ENCODE data around the gene HSPG2.

The HSPG2 gene

DNA sequence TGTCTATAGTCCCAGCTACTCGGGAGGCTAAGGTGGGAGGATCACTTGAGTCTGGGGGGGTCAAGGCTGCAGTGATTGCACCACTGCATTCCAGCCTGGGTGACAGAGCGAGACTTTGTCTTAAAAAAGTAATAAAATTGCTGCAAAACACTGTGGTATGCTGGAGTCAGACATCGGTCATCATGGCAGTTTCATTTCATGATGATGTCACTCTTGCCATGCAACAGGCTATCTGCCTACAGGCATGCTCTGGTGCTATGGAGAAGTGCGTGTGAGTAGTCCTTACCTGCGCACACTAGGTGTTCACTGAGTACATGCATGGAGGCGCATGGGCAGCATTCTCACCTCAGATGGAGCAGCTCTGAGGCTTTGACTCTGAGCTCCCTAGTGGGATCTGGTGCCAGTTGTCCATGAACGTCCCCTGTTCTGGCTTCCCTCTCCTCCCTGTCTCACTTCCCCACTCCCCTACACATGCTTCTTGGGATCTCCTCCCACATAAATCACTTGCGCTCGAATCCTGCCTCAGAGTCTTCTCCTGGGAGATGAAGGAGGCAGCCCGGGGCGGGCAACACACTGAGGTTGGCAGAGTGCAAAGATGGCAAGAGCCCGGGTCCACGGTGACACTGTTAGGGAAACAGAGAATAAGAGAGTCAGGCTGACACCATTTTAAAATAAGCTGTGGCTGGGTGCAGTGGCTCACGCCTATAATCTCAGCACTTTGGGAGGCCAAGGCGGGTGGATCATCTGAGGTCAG, 29.3 kb upstream of the HSPG2 start:
- DNase-seq (ENCODE audit: low spot score) = no peak
- TF ChIP-seq, protein P1, sequence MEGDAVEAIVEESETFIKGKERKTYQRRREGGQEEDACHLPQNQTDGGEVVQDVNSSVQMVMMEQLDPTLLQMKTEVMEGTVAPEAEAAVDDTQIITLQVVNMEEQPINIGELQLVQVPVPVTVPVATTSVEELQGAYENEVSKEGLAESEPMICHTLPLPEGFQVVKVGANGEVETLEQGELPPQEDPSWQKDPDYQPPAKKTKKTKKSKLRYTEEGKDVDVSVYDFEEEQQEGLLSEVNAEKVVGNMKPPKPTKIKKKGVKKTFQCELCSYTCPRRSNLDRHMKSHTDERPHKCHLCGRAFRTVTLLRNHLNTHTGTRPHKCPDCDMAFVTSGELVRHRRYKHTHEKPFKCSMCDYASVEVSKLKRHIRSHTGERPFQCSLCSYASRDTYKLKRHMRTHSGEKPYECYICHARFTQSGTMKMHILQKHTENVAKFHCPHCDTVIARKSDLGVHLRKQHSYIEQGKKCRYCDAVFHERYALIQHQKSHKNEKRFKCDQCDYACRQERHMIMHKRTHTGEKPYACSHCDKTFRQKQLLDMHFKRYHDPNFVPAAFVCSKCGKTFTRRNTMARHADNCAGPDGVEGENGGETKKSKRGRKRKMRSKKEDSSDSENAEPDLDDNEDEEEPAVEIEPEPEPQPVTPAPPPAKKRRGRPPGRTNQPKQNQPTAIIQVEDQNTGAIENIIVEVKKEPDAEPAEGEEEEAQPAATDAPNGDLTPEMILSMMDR (IDR thresholded peaks at IDR 0.05; ENCODE audit: borderline replicate concordance, control extremely low read depth, extremely low read depth, insufficient read depth, missing control alignments) = no peak
- in situ Hi-C loops (cut with MboI; ENCODE audit: low sequenced_read_pairs, unreplicated experiment) = loop anchor here (10.0 to 25.0 kb wide), 2 partner anchors 292 to 729 kb away; no protein-coding TSS in a partner anchor

DNA sequence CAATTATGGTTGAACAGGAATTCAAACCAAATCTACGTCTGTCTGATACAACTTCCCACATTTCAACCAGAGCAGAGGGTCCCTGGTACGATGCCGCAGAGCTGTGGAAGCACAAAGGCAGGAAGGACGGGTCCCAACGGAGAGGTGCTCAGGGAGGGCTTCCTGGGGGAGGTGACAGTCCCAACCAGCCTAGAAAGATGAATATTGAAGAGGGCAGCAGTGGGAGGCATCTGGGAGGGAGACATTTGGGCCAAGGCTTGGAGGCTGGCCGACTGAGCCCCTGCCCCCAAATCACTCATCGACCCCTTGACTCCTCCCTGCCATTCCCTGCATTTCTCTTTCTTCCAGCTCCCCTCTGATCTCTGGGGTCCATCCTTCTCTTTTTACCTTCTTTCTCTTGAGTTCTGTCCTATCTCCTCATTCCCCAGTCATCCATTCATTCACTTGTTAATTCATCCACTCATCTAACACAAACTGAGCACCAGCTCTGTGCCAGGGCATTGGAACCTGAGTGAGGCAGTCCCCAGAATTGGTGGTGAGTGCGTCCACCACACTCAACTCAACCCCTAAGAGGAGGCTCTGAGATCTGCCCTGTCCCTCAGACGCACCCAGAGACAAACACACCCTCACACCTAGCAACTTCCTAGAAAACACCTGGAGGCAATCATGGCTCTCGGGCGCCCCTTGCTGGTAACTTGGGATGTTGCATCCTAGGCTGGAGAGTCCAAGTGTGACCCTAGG, 26.5 kb upstream of the HSPG2 start:
- in situ Hi-C loops (cut with MboI; ENCODE audit: low sequenced_read_pairs, unreplicated experiment) = loop anchor here (10.0 to 25.0 kb wide), 2 partner anchors 289 to 726 kb away; no protein-coding TSS in a partner anchor
- TF ChIP-seq, protein P1 (IDR thresholded peaks at IDR 0.05; ENCODE audit: borderline replicate concordance, control extremely low read depth, extremely low read depth, insufficient read depth, missing control alignments) = peak; percentile 70
- DNase-seq (ENCODE audit: low spot score) = peak; percentile 84

DNA sequence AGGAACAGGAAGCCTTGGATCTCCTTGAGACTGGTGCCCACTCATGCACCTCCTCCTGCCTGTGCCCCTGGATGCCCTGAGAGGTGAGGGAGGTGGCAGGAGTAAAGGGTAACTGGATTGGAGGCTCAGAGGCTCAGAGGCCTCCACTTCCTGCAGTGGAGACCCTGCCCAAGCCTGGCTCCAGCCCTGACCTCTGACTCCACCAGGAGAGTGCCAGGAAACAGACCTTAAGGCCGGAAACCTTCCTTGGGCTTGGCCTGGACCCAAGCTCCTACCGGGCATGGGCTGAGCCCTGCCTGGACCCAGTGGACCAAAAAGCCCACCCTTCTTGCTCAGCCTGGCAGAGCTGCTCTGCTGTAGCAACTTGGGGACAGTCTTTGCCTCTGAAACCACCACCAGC, 24.7 kb upstream of the HSPG2 start:
- TF ChIP-seq, protein P1 (IDR thresholded peaks at IDR 0.05; ENCODE audit: borderline replicate concordance, control extremely low read depth, extremely low read depth, insufficient read depth, missing control alignments) = no peak
- DNase-seq (ENCODE audit: low spot score) = no peak
- in situ Hi-C loops (cut with MboI; ENCODE audit: low sequenced_read_pairs, unreplicated experiment) = loop anchor here (10.0 to 25.0 kb wide), 2 partner anchors 287 to 724 kb away; no protein-coding TSS in a partner anchor

DNA sequence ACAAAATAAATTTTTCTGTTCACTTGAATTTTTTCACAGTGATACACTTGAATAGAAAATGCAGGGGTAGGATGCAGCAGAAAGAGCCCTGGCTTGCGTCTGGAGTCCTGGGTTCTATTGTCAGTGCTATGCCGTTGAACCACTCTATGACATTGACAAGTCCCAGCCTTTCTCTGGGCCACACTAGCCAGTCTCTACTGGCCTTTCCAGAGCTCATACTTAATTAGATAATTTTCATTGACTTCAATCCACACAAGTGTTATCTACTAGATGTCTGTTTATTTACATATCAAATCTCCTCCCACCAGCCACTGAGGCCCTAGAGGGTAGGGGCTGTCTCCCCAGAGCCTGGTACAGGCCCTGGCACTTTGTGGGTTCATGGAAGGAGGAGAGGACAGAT, 24.2 kb upstream of the HSPG2 start:
- in situ Hi-C loops (cut with MboI; ENCODE audit: low sequenced_read_pairs, unreplicated experiment) = loop anchor here (10.0 to 25.0 kb wide), 2 partner anchors 287 to 724 kb away; no protein-coding TSS in a partner anchor

DNA sequence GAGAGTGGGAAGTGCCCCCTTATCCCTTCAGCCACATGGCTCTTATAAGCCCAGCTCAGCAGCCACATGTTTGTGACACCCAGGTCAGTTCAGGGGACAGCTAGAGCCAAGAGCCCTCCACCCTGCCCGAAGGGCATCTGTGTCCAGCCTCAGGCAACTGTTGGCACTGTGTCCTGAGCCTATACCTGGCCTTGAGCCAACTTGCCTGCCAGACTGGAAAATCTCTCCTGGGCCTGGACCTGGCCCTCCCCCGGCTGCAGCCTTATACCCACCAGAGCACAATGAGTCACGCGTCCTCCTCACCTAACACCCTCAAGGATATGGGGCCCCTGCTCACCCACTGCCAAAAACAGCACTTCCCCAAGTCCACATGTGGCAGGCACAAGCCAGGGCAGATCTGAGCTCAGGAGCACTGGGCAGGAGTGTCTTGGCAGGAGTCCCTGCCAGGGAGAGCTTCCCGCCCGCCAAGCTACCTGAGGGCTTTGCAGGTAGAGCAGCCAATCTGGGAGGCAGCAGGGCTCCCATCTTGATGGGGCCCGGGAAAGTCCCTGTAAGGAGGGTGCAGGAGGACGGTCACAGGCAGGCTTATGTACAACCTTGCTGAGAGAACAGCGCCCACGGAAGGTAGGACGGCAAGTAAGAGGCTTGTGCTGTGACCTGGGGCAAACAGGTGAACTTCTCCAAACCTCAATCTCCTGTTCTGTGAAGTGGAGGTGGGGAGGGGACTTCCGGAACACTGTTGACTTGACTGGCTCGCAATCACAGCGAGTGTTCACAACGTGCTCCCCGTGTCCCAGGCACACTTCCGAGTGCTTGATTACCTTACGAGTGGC, 19.8 kb upstream of the HSPG2 start:
- TF ChIP-seq, protein P1 (IDR thresholded peaks at IDR 0.05; ENCODE audit: borderline replicate concordance, control extremely low read depth, extremely low read depth, insufficient read depth, missing control alignments) = no peak
- in situ Hi-C loops (cut with MboI; ENCODE audit: low sequenced_read_pairs, unreplicated experiment) = loop anchor here (25.0 kb wide), 1 partner anchor 720 kb away; no protein-coding TSS in a partner anchor

More for the DNA sequence above, 24.2 kb upstream of the HSPG2 start:
- TF ChIP-seq, protein P1 (IDR thresholded peaks at IDR 0.05; ENCODE audit: borderline replicate concordance, control extremely low read depth, extremely low read depth, insufficient read depth, missing control alignments) = no peak
- DNase-seq (ENCODE audit: low spot score) = no peak

More for the DNA sequence above, 19.8 kb upstream of the HSPG2 start:
- no peak for DNase-seq (ENCODE audit: low spot score)
